Stomach (tissue), 4 donors: ENCODE results near the gene EFR3B.

ENCODE experiments used
- POLR2AphosphoS5 ChIP-seq, 3 donors: sonication (generic); formaldehyde crosslinking; IDR thresholded peaks; one replicate each; pipeline ENCODE4 v1.6.1; 2016; ENCODE audit warnings: antibody characterized with exemption in 3 of 3
- TF ChIP-seq, protein P1 (sequence below), 7 experiments: fragments of 450-650 bp in 4 of 7; fragments of 200-600 bp in 3 of 7; sonication (generic) in 3 of 7; IDR thresholded peaks; one replicate each; pipeline ENCODE4 v1.5.1; 2016 to 2019; ENCODE audit warnings: antibody characterized with exemption in 7 of 7, control low read depth in 2 of 7, mild to moderate bottlenecking in 1 of 7

GRCh38 chr2:25034081-25034480 is 7.8 kb upstream of the EFR3B start:
- TF ChIP-seq, protein P1, sequence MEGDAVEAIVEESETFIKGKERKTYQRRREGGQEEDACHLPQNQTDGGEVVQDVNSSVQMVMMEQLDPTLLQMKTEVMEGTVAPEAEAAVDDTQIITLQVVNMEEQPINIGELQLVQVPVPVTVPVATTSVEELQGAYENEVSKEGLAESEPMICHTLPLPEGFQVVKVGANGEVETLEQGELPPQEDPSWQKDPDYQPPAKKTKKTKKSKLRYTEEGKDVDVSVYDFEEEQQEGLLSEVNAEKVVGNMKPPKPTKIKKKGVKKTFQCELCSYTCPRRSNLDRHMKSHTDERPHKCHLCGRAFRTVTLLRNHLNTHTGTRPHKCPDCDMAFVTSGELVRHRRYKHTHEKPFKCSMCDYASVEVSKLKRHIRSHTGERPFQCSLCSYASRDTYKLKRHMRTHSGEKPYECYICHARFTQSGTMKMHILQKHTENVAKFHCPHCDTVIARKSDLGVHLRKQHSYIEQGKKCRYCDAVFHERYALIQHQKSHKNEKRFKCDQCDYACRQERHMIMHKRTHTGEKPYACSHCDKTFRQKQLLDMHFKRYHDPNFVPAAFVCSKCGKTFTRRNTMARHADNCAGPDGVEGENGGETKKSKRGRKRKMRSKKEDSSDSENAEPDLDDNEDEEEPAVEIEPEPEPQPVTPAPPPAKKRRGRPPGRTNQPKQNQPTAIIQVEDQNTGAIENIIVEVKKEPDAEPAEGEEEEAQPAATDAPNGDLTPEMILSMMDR (IDR thresholded peaks at IDR 0.05) = no peak
- TF ChIP-seq POLR2AphosphoS5 (IDR thresholded peaks at IDR 0.05) = no peak
